ENCODE results near the gene AWAT2. TPM values are rescaled to one million over a fixed set of nuclear protein-coding genes. Genes with fewer than 3 reads are reported as not detected.
"Not testable (repeated sequence)": the region's sequence is repeated elsewhere in the genome, so short reads cannot be mapped to it uniquely, and the experiment has no call there.

AWAT2 gene
- total RNA-seq, 1 donor from 2014 or later: not detected

GRCh38 chrX:70013466-70014381 is 36.0 kb downstream of the AWAT2 start:
- DNase-seq (peak; percentile 64), ATAC-seq (ENCODE audit: poor library complexity) (peak; percentile 95)
- intact Hi-C loops (cut with DNase I): no loop called here

GRCh38 chrX:70012756-70013155 is 37.0 kb downstream of the AWAT2 start:
- peak; percentile 22 for ATAC-seq (ENCODE audit: poor library complexity)
- DNase-seq: no peak
- intact Hi-C loops (cut with DNase I): no loop called here

GRCh38 chrX:70009970-70010369 is 39.8 kb downstream of the AWAT2 start:
- ATAC-seq (ENCODE audit: poor library complexity): no peak
- no peak for DNase-seq
- intact Hi-C loops (cut with DNase I): no loop called here

- ATAC-seq (ENCODE audit: poor library complexity): no peak
- intact Hi-C loops (cut with DNase I): no loop called here
- DNase-seq: no peak
These were observed 40.7 kb downstream of the AWAT2 start for GRCh38 chrX:70009049-70009448.

GRCh38 chrX:70007946-70008345 is 41.8 kb downstream of the AWAT2 start:
- intact Hi-C loops (cut with DNase I): no loop called here
- ATAC-seq (ENCODE audit: poor library complexity): no peak

GRCh38 chrX:70001708-70002341 is 47.9 kb downstream of the AWAT2 start:
- ATAC-seq (ENCODE audit: poor library complexity) (peak; percentile 87), DNase-seq (no peak)
- intact Hi-C loops (cut with DNase I): no loop called here

More at GRCh38 chrX:70007946-70008345, 41.8 kb downstream of the AWAT2 start:
- DNase-seq: no peak

- intact Hi-C loops (cut with DNase I): no loop called here
- peak; percentile 89 for ATAC-seq (ENCODE audit: poor library complexity)
- DNase-seq: peak; percentile 63
These were observed 48.5 kb downstream of the AWAT2 start for GRCh38 chrX:70001269-70001668.

- ATAC-seq (ENCODE audit: poor library complexity); intact Hi-C loops (cut with DNase I); DNase-seq: not testable (repeated sequence)
These were observed 51.4 kb downstream of the AWAT2 start for GRCh38 chrX:69998299-69998698.

- DNase-seq (no peak), ATAC-seq (ENCODE audit: poor library complexity) (no peak)
- intact Hi-C loops (cut with DNase I): no loop called here
These were observed 53.6 kb downstream of the AWAT2 start for GRCh38 chrX:69996113-69996468.

- intact Hi-C loops (cut with DNase I): no loop called here
- DNase-seq (no peak), ATAC-seq (ENCODE audit: poor library complexity) (peak; percentile 49)
These were observed 54.2 kb downstream of the AWAT2 start for GRCh38 chrX:69995362-69996112.

- ATAC-seq (ENCODE audit: poor library complexity) (no peak), DNase-seq (no peak)
- intact Hi-C loops (cut with DNase I): no loop called here
These were observed 56.2 kb downstream of the AWAT2 start for GRCh38 chrX:69993494-69993893.

GRCh38 chrX:69991685-69992084 is 58.1 kb downstream of the AWAT2 start:
- no peak for DNase-seq

More at GRCh38 chrX:69991685-69992084, 58.1 kb downstream of the AWAT2 start:
- intact Hi-C loops (cut with DNase I): no loop called here
- peak; percentile 47 for ATAC-seq (ENCODE audit: poor library complexity)

Small RNAs within 50 kb of the gene (microRNA-seq; reads per million reads assigned to microRNA genes)
- gene MIR676: 16.5 reads per million, percentile 32 among the genes with 10 or more reads in this experiment

Other genes starting within 250 kb of the AWAT2 start
- not detected for gene OTUD6A, start 12.5 kb upstream of the AWAT2 start, total RNA-seq
- gene IGBP1, start 83.5 kb upstream of the AWAT2 start, total RNA-seq: 52.7 TPM
- gene DGAT2L6, start 127.5 kb upstream of the AWAT2 start, total RNA-seq: not detected
- not detected for gene AWAT1, start 184.7 kb upstream of the AWAT2 start, total RNA-seq
- gene P2RY4, start 210.3 kb upstream of the AWAT2 start, total RNA-seq: not detected
- not detected for gene ARR3, start 218.4 kb upstream of the AWAT2 start, total RNA-seq
- gene RAB41, start 232.2 kb upstream of the AWAT2 start, total RNA-seq: not detected
- gene PDZD11, start 240.0 kb upstream of the AWAT2 start, total RNA-seq: 34.6 TPM
- gene KIF4A, start 240.2 kb upstream of the AWAT2 start, total RNA-seq: 0.19 TPM

All from Right ventricle myocardium superior (tissue), 1 donor.